Measurements from ENCODE around the gene ASCC2.
A peak's percentile ranks its signal among the peaks of the same experiment; 100 is the strongest.

The ASCC2 gene

DNA sequence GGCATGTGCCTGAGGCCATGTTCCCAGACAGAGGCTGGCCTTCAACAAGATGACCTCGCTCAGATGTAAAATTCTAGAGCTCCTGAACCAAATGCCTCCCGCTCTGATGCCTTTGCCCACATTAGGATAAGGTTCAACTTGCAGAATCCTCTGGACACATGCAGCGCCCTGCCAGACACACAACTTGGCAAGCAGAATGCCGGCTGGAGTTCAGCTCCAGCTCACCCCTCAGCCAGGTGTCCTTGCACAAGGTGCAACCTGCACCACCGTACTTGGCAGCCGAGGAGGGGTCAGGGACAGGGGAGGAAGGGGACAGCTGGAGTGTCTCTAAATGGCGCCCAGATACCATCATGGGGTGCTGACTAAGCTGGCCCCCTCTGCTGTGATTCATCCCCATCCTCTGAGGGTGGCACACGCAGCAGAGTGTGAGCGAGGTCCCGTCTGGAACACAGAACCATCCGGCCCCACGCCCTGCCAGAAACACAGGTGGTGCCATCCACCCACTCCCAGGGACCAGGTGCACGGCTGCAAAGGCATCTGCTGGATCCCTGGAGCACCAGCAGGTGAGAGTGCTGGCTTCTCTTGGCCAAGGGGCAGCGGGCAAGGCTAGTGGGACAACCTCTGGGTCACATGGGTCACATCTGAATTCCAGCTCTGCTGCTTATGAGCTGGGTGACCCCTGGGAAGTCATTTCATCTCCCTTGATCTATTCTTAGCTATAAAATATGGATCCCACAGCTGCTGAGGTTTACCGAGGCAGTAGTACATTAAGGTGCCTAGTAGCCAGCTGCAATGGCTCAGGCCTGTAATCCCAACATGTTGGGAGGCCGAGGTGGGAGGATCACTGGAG, 84.0 kb downstream of the ASCC2 start:
- no peak for DNase-seq

DNA sequence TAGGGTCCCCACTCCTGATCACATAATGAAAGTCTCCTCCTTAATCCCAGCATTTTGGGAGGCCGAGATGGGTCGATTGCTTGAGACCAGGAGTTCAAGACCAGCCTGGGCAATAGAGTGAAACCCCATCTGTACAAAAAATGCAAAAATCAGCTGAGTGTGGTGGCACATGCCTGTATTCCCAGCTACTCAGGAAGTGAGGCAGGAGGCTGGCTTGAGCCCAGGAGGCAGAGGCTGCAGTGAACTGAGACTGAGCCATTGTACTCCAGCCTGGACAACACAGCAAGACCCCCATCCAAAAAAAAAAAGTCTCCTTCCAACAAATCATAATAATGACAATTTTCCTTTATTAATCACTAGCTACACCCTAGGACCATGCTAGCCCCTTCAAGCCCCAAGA, 86.4 kb downstream of the ASCC2 start:
- no peak for DNase-seq

DNA sequence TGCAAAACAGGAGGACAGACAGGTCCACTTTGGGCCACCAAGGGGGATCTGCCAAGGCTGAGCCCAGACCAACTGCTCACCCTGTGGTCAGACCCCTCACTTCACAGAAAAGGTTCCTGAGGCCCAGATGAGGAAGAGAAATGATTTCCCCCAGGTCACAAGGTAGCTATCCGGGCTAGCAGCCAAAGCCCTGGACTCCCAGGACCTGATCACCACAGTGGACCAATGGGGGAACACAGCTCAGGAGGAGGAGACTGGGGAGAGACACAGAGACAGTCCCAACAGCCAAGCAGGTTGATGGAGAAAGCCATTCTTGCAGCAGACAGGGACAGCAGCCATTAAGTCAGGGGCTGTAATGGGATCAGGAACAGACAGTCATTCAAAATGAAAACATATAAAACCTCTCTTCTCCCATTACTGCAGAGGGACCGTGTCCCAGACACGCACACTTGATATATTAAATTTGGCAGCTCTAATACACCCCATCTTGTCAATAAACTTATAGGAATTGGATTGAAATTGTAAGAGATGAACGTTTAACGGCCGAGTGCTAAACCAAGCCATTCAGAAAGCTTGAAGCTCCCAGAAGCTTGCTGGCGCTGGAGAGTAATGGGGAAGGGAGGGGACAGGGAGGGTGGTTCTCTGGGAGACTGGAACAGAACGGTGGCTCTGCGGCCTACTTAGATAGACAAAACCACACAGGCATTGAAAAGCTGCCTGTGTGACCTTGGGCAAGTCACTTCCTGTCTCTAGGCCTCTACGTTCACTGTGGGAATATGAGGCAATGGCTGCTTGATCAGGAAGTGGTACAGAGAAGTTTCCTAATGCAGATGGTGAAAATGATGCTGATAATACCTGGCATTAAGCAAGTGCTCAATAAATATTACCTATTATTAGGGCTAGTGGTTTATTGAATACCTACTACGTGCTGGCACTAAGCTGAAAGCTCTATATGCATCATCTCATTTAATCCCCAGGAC, 87.2 kb downstream of the ASCC2 start:
- peak; percentile 17 for DNase-seq

DNA sequence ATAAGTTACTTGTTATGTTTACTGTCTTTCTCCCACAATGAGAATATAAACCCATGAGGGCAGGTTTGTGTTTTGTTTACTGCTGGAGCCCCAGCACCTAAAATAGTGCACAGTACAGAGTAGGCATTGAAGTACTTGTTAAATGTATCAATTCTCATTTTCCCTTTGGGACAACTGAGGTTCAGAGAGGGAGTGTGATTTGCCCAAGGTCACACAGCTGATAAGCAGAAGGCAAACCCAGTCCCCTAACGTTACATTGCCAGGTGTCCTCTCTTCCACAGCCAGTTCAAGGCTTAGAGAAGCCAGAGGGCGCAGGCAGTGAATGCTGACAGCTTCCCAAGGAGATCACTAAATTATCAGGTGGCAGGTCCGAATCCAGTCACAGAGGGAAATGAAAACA, 88.0 kb downstream of the ASCC2 start:
- DNase-seq: no peak

DNA sequence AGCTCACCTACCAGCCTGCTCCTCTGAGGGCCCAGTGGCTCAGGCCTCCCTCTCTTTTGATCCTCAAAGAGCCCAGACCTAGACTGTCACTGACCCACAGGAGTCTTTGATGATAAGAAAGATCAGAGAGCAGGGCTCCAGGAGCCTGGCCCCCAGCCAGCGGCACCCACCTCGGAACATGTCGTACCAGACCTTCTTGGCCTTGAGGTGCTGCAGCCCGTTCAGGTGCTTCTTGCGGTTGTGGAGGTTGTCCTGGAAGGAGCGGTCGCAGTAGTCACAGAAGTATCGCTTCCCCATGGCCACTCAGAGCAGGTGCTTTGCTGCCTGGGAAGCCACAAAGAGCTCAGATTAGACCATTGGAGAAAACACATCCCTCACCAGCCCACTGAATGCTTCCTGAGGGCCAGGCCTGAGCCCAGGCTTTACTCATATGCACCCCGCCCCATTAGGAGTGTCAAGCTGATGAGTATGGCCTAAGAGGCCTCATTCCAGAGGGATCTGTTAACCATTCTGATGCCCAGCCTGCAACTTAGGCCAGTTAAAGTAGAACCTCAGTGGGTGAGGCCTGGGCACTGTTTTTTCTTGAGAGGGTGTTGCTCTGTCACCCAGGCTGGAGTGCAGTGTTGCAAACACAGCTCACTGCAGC, 89.7 kb downstream of the ASCC2 start:
- no peak for DNase-seq

DNA sequence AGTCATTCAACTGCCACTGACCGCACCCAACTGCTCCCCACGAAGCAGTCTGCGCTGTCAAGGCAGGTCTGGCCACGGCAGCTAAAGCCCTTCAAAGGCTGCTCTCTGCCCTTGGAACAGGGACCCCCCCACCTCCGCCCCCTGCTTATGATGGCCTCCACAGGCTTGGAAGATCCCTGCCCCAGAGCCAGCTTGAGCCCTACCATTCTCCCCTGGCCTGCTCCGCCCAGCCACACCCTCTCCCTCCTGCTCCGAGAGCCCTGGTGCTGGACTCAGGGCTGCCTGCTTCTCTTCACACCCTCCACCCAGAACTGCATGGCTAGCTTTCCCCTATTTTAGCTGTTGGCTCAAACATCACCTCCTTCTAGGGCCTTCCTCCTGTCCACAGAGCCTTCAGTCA, 90.2 kb downstream of the ASCC2 start:
- no peak for DNase-seq

DNA sequence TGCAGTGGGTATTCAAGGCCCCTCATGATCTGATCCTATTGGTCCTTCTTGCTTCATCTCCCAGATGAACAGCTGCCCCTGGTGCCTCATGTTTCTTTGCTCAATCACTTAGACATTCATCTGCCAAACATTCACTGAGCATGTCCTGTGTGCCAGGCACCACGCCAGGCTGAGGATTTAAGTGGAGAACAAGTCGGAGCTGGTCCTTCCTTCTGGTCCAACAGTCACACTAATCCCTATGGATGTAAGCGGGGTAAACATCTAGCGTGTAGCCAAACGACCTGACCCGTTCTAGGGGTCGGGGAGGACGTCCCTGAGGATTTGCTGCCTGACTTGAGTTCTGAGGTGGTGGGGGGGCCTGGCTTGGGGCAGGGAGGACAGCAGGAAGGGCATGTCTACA, 93.2 kb downstream of the ASCC2 start:
- DNase-seq: no peak

DNA sequence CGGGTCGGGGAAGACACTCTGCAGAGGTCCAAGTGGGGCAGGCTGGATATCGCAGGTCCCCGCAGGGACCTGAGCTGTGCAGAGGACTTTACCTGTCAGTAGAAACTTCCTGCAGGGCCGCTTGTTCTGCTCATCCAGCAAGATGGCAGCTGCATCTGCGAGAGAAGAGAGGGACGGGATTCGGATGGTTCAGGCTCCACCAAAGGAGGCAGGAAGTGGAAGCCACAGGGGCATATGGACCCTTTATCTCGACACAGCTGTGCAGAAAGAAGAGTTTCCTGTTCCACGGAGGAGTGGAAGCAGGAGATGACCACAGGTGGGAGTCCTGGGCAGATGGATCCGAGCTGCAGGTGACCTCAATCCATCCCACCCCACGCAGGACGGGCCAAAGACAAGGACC, 95.7 kb downstream of the ASCC2 start:
- DNase-seq: no peak

DNA sequence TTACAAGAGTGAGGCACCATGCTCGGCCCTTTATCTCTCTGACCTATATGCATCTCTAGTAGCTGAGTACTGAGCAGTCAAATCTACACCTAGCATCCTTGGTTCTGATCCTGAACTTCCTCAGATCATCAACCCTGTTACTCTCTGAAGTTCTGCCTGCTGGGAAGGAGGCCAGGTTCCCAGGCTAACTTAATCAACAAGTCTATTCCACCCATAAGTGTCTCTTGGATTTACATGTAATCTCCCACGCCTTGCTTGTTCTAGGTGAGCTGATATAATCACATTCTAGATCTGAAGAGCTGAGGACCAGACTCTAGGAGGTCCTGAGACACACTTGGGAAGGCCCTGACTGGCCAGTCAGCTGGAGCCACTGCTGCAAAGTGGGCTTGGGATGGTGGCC, 96.1 kb downstream of the ASCC2 start:
- DNase-seq: no peak

DNA sequence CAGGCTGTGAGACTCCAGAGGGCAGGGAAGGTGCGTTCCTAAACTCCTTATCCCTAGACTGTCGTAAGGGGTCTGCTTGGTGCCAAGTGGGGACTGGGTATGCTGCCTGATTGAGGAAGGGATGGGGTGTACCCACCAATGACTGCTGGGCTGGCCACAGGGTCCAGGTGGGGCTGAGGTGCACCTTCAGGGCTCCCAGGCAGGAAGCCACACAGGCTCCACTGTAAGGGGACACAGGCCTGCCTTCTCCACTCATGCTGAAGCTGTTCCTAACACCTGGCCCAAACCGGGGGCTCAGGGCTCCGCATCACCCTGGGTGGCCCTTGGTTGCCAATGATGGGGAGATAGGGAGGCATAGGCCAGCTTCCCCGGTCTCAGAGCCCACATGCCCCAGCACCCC, 97.9 kb downstream of the ASCC2 start:
- DNase-seq: no peak

DNA sequence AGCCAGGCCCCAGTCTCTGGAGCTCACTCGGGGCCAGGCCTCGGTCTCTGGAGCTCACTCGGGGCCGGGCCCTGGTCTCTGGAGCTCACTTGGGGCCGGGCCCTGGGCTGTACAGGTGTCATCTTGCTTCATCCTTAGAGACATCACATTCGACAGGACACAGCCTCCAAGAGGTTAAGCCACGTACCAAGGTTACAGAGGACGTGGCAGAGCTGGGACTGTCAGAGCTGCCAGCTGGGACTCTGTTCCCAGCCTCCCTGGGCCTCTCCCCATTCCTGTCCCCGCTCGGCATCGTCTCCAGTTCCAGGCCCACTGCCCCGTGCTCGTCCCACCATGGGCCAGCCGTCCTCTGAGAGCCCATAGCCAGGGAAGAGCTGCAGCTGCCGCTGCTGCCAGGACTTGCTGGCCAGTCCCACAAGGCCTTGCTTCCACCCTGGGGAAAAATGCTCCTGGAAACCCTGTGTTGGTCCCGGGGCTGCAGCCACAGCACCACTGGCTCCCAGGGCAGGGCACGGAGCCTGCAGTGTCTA, 98.7 kb downstream of the ASCC2 start:
- DNase-seq: no peak
